ENCODE measurements around the gene PPP4R3A.
A peak's percentile ranks its signal among the peaks of the same experiment; 100 is the strongest.

PPP4R3A gene

GRCh38 chr14:91416744-91417119 is 93.4 kb downstream of the PPP4R3A start:
- Histone ChIP-seq H3K27ac (replicated peaks) (peak overlapping the region; percentile 75), H3K27me3 (ENCODE audit: insufficient read depth, poor library complexity, severe bottlenecking) (no peaks in the 10 kb centered on the region), H3K4me3 (replicated peaks; ENCODE audit: insufficient read depth, low read length) (peak overlapping the region; percentile 93)
- DNase-seq (ENCODE audit: low read depth in 1 of 2, low spot score in 1 of 2) = no peak
- TF ChIP-seq SPI1 (IDR thresholded peaks at IDR 0.05; ENCODE audit: borderline replicate concordance, low read depth) = no peak
- TF ChIP-seq CTCF (IDR thresholded peaks at IDR 0.05; ENCODE audit: insufficient read depth, low read length) = no peak
- TF ChIP-seq GABPA (IDR thresholded peaks at IDR 0.05; ENCODE audit: low read depth) = no peak
- no peak; the same call in 1 of the 2 replicates for TF ChIP-seq POLR2AphosphoS5 (IDR thresholded peaks at IDR 0.05; ENCODE audit: low read depth)
- TF ChIP-seq REST (IDR thresholded peaks at IDR 0.05; ENCODE audit: insufficient replicate concordance, low read depth) = no peak

GRCh38 chr14:91415794-91416743 is 94.0 kb downstream of the PPP4R3A start:
- H3K27me3 ChIP-seq (ENCODE audit: insufficient read depth, poor library complexity, severe bottlenecking) = no peaks in the 10 kb centered on the region
- H3K4me3 ChIP-seq (replicated peaks; ENCODE audit: insufficient read depth, low read length) = peak overlapping the region; percentile 93
- DNase-seq (ENCODE audit: low read depth in 1 of 2, low spot score in 1 of 2) = peak in 1 of 2 experiments; percentile 54
- peak overlapping the region; percentile 75 for H3K27ac ChIP-seq (replicated peaks)
- TF ChIP-seq GABPA (IDR thresholded peaks at IDR 0.05; ENCODE audit: low read depth) = no peak
- no peak for TF ChIP-seq POLR2AphosphoS5 (IDR thresholded peaks at IDR 0.05; ENCODE audit: low read depth)
- no peak for TF ChIP-seq SPI1 (IDR thresholded peaks at IDR 0.05; ENCODE audit: borderline replicate concordance, low read depth)
- TF ChIP-seq CTCF (IDR thresholded peaks at IDR 0.05; ENCODE audit: insufficient read depth, low read length) = no peak
- TF ChIP-seq REST (IDR thresholded peaks at IDR 0.05; ENCODE audit: insufficient replicate concordance, low read depth) = no peak

GRCh38 chr14:91414475-91414833 is 95.7 kb downstream of the PPP4R3A start:
- TF ChIP-seq REST (IDR thresholded peaks at IDR 0.05; ENCODE audit: insufficient replicate concordance, low read depth) (no peak), POLR2AphosphoS5 (IDR thresholded peaks at IDR 0.05; ENCODE audit: low read depth) (no peak), SPI1 (IDR thresholded peaks at IDR 0.05; ENCODE audit: borderline replicate concordance, low read depth) (no peak), CTCF (IDR thresholded peaks at IDR 0.05; ENCODE audit: insufficient read depth, low read length) (no peak), GABPA (IDR thresholded peaks at IDR 0.05; ENCODE audit: low read depth) (no peak)
- Histone ChIP-seq H3K4me3 (replicated peaks; ENCODE audit: insufficient read depth, low read length) (no peak overlapping the region), H3K27me3 (ENCODE audit: insufficient read depth, poor library complexity, severe bottlenecking) (no peaks in the 10 kb centered on the region), H3K27ac (replicated peaks) (no peak overlapping the region)
- no peak for DNase-seq (ENCODE audit: low read depth in 1 of 2, low spot score in 1 of 2)

Data from HL-60 (cell line).